IMR-90 (cell line): ENCODE measurements around the gene PRADC1. TPM values are rescaled to one million over a fixed set of nuclear protein-coding genes. Genes with fewer than 3 reads are reported as not detected.
A peak's percentile ranks its signal among the peaks of the same experiment; 100 is the strongest.

Source experiments
- ATAC-seq: fragments of 200-7000 bp; cut with Tn5 transposase; 2 replicates; pipeline ENCODE4 v1.9.1; 2020; ENCODE audit warnings: low read depth, mild to moderate bottlenecking, moderate library complexity
- BruUV-seq: library from RNA; stranded (reverse); fragments of 400-500 nt; replicated peaks from 2 replicates; lab custom pipeline; 2021; lab: Mats Ljungman, UMichigan
- CTCF ChIA-PET: fragments of 300-600 bp; formaldehyde crosslinking; extraction: SDS; loops from one replicate; lab custom pipeline; 2021; ENCODE audit warnings: antibody characterized with exemption; lab: Yijun Ruan, JAX
- POLR2A ChIA-PET: fragments of 300-600 bp; sonication (Branson Sonifier 250); formaldehyde crosslinking; loops from one replicate; lab custom pipeline; 2022; ENCODE audit warnings: antibody characterized with exemption; ENCODE audit not compliant: unreplicated experiment; lab: Charles Lee
- DNase-seq: peaks from one replicate; pipeline ENCODE4 v3.0.0; 2013
- H2AFZ ChIP-seq: replicated peaks from 2 replicates; pipeline ENCODE3; 2013; ENCODE audit warnings: low read length, mild to moderate bottlenecking; ENCODE audit not compliant: poor library complexity
- H2AK5ac ChIP-seq: 2 replicates; pipeline ENCODE4 v1.6.1; 2013; ENCODE audit warnings: low read depth, low read length, inconsistent platforms
- H2AK9ac ChIP-seq: replicated peaks from 2 replicates; pipeline ENCODE3; 2013; ENCODE audit warnings: mild to moderate bottlenecking, low read depth, low read length, moderate library complexity; ENCODE audit not compliant: poor library complexity
- H2BK120ac ChIP-seq: 2 replicates; pipeline ENCODE4 v1.6.1; 2013; ENCODE audit warnings: low read depth, low read length, inconsistent platforms
- H2BK15ac ChIP-seq: 3 replicates; pipeline ENCODE4 v1.6.1; 2013; ENCODE audit warnings: low read depth, low read length, inconsistent platforms
- H2BK20ac ChIP-seq: 2 replicates; pipeline ENCODE4 v1.6.1; 2013; ENCODE audit warnings: low read depth, mild to moderate bottlenecking, inconsistent platforms, low read length, moderate library complexity
- H2BK5ac ChIP-seq: 2 replicates; pipeline ENCODE4 v1.6.1; 2013; ENCODE audit warnings: mild to moderate bottlenecking, low read depth, low read length, inconsistent platforms; ENCODE audit not compliant: poor library complexity, severe bottlenecking
- H3K14ac ChIP-seq: replicated peaks from 2 replicates; pipeline ENCODE4 v1.6.1; 2013; ENCODE audit warnings: low read depth, low read length, inconsistent platforms
- H3K18ac ChIP-seq: 2 replicates; pipeline ENCODE4 v1.6.1; 2013; ENCODE audit warnings: low read depth, low read length, control low read depth
- H3K23ac ChIP-seq: 2 replicates; pipeline ENCODE4 v1.6.1; 2013; ENCODE audit warnings: low read depth, low read length, inconsistent platforms
- H3K27ac ChIP-seq: 2 replicates; pipeline ENCODE4 v1.5.1; 2013; ENCODE audit warnings: mild to moderate bottlenecking, control low read depth, low read length; ENCODE audit not compliant: insufficient read depth
- H3K27me3 ChIP-seq: 2 replicates; pipeline ENCODE4 v1.6.1; 2013; ENCODE audit warnings: low read length; ENCODE audit not compliant: control insufficient read depth, insufficient read depth
- H3K36me3 ChIP-seq: 2 replicates; pipeline ENCODE4 v1.6.1; 2013; ENCODE audit warnings: low read length, mixed read lengths; ENCODE audit not compliant: control insufficient read depth, insufficient read depth
- H3K4ac ChIP-seq: 2 replicates; pipeline ENCODE4 v1.6.1; 2013; ENCODE audit warnings: low read depth, low read length, inconsistent platforms
- H3K4me1 ChIP-seq: 2 replicates; pipeline ENCODE4 v1.6.1; 2013; ENCODE audit warnings: low read length, mixed read lengths; ENCODE audit not compliant: control insufficient read depth, insufficient read depth
- H3K4me2 ChIP-seq: 2 replicates; pipeline ENCODE4 v1.6.1; 2013; ENCODE audit warnings: low read depth, mild to moderate bottlenecking, control low read depth, low read length, moderate library complexity
- H3K4me3 ChIP-seq: 2 replicates; pipeline ENCODE4 v1.5.1; 2013; ENCODE audit warnings: low read depth, mild to moderate bottlenecking, control low read depth, low read length, moderate library complexity; ENCODE audit not compliant: insufficient read depth
- H3K56ac ChIP-seq: 2 replicates; pipeline ENCODE4 v1.6.1; 2013; ENCODE audit warnings: low read length, inconsistent platforms; ENCODE audit not compliant: insufficient read depth; ENCODE audit errors: extremely low read depth
- H3K79me1 ChIP-seq, 2 experiments: 2 replicates each; pipeline ENCODE4 v1.6.1; 2013; ENCODE audit warnings: low read length in 2 of 2, inconsistent platforms in 1 of 2, low read depth in 1 of 2
- H3K9ac ChIP-seq: 2 replicates; pipeline ENCODE4 v1.6.1; 2013; ENCODE audit warnings: low read depth, low read length, control low read depth
- H3K9me1 ChIP-seq: 2 replicates; pipeline ENCODE4 v1.6.1; 2013; ENCODE audit warnings: low read length, inconsistent platforms; ENCODE audit not compliant: insufficient read depth
- H3K9me3 ChIP-seq: 2 replicates; pipeline ENCODE4 v1.6.1; 2013; ENCODE audit warnings: low read length; ENCODE audit not compliant: control insufficient read depth, insufficient read depth
- H4K20me1 ChIP-seq: 2 replicates; pipeline ENCODE4 v1.6.1; 2013; ENCODE audit warnings: low read length, inconsistent platforms; ENCODE audit not compliant: insufficient read depth
- H4K5ac ChIP-seq: 2 replicates; pipeline ENCODE4 v1.6.1; 2013; ENCODE audit warnings: mild to moderate bottlenecking, low read depth, low read length, control low read depth
- H4K8ac ChIP-seq, 2 experiments: 2 replicates each; pipeline ENCODE4 v1.6.1; 2013; ENCODE audit warnings: low read depth in 2 of 2, low read length in 2 of 2, control low read depth in 1 of 2, inconsistent platforms in 1 of 2
- H4K91ac ChIP-seq: 2 replicates; pipeline ENCODE4 v1.6.1; 2013; ENCODE audit warnings: low read depth, low read length, inconsistent platforms; ENCODE audit not compliant: insufficient read depth
- BHLHE40 ChIP-seq: fragments of 150-350 bp; IDR thresholded peaks from 2 replicates; pipeline ENCODE4 v1.6.1; 2016; ENCODE audit warnings: mild to moderate bottlenecking, low read depth, low read length
- CEBPB ChIP-seq: IDR thresholded peaks from 2 replicates; pipeline ENCODE4 v1.6.1; 2012; ENCODE audit warnings: low read depth, low read length, improper control_type of control experiment
- CHD1 ChIP-seq: IDR thresholded peaks from 2 replicates; pipeline ENCODE4 v1.6.1; 2012; ENCODE audit warnings: low read depth, low read length, improper control_type of control experiment
- ELK1 ChIP-seq: fragments of 150-350 bp; IDR thresholded peaks from 2 replicates; pipeline ENCODE4 v1.6.1; 2016; ENCODE audit warnings: low read depth, mild to moderate bottlenecking, low read length, moderate library complexity, borderline replicate concordance
- FOS ChIP-seq: fragments of 150-350 bp; IDR thresholded peaks from 2 replicates; pipeline ENCODE4 v1.6.1; 2016; ENCODE audit warnings: low read depth, low read length
- MAFK ChIP-seq: IDR thresholded peaks from 2 replicates; pipeline ENCODE4 v1.6.1; 2012; ENCODE audit warnings: low read depth, low read length, improper control_type of control experiment
- MAZ ChIP-seq: IDR thresholded peaks from 2 replicates; pipeline ENCODE4 v1.6.1; 2012; ENCODE audit warnings: low read depth, mild to moderate bottlenecking, low read length, improper control_type of control experiment, moderate library complexity, borderline replicate concordance
- MXI1 ChIP-seq: IDR thresholded peaks from 2 replicates; pipeline ENCODE4 v1.6.1; 2012; ENCODE audit warnings: low read depth, mild to moderate bottlenecking, low read length, moderate library complexity, borderline replicate concordance
- NFE2L2 ChIP-seq: fragments of 150-350 bp; IDR thresholded peaks from 2 replicates; pipeline ENCODE4 v1.6.1; 2016; ENCODE audit warnings: low read depth, mild to moderate bottlenecking, low read length
- POLR2A ChIP-seq: IDR thresholded peaks from 2 replicates; pipeline ENCODE4 v1.6.1; 2012; ENCODE audit warnings: mild to moderate bottlenecking, low read depth, low read length
- RAD21 ChIP-seq: IDR thresholded peaks from 2 replicates; pipeline ENCODE4 v1.6.1; 2012; ENCODE audit warnings: low read length, improper control_type of control experiment
- RCOR1 ChIP-seq: IDR thresholded peaks from 2 replicates; pipeline ENCODE4 v1.6.1; 2012; ENCODE audit warnings: mild to moderate bottlenecking, low read length, improper control_type of control experiment; ENCODE audit not compliant: insufficient replicate concordance
- RFX5 ChIP-seq: IDR thresholded peaks from 2 replicates; pipeline ENCODE4 v1.8.0; 2012; ENCODE audit warnings: low read depth, mild to moderate bottlenecking, low read length, moderate library complexity
- SMC3 ChIP-seq: fragments of 150-350 bp; IDR thresholded peaks from 2 replicates; pipeline ENCODE4 v1.6.1; 2016; ENCODE audit warnings: low read depth, mild to moderate bottlenecking, antibody characterized with exemption, low read length, moderate library complexity
- WGBS, 2 experiments: methylation state at CpG; one replicate each; pipeline versions ENCODE4 v1.1.5 to v1.1.7; 2013; ENCODE audit warnings: missing lambda C conversion rate in 2 of 2; ENCODE audit not compliant: insufficient read length in 1 of 2; ENCODE audit errors: extremely low coverage in 2 of 2; 5-methylcytosine and 5-hydroxymethylcytosine counted together
- dilution Hi-C: fragments of 300-500 bp; cut with HindIII; formaldehyde crosslinking; loops from one replicate; pipeline ENCODE4 v1.14.3; 2018; ENCODE audit warnings: low sequenced_read_pairs; ENCODE audit not compliant: unreplicated experiment
- in situ Hi-C: fragments of 300-500 bp; cut with MboI; formaldehyde crosslinking; loops from 3 replicates; pipeline ENCODE4 v1.14.3; 2019; ENCODE audit warnings: low sequenced_read_pairs, inconsistent platforms, mixed read lengths
- intact Hi-C: fragments of 100-400 bp; cut with micrococcal nuclease; formaldehyde crosslinking; loops from 2 replicates; pipeline ENCODE4 v1.10.0; 2022
- polyA plus RNA-seq, 3 experiments: library from polyadenylated mRNA; depleted of rRNA; stranded (reverse); fragments of >200 nt; gene quantifications; 2 replicates each; pipeline ENCODE4 v1.2.3, GENCODE V29; 2012; ENCODE audit warnings: low replicate concordance in 1 of 3
- total RNA-seq: library from RNA; depleted of rRNA; stranded (reverse); fragments of >200 nt; gene quantifications from 2 replicates; pipeline ENCODE4 v1.2.3, GENCODE V29; 2012
- TF ChIP-seq, protein P1 (sequence below): fragments of 150-350 bp; IDR thresholded peaks from 2 replicates; pipeline ENCODE4 v1.6.1; 2017; ENCODE audit warnings: mild to moderate bottlenecking, antibody characterized with exemption, low read length, low read depth
- TF ChIP-seq, protein P2 (sequence below): conservative IDR thresholded peaks from 2 replicates; pipeline ENCODE4 v1.5.1; 2012; ENCODE audit warnings: mild to moderate bottlenecking, low read depth, low read length, improper control_type of control experiment

The PRADC1 gene
- total and polyA plus RNA-seq, 2 of the 4 experiments (the other 2 are of a cell fraction), result 13.1 to 18.4 TPM

GRCh38 chr2:73279852-73280251 is 46.8 kb upstream of the PRADC1 start:
- H2AFZ ChIP-seq, result no peak overlapping the region
- H4K8ac ChIP-seq, result no peak overlapping the region
- H2BK120ac ChIP-seq, result no peak overlapping the region
- H2BK15ac ChIP-seq, result no peak overlapping the region
- no CpG with 5 or more reads among the region's 9 CpGs for WGBS, 2 experiments
- no peak overlapping the region for H2BK5ac ChIP-seq
- in situ Hi-C loops, result no loop called here
- H3K56ac ChIP-seq, result no peak overlapping the region
- H3K4me3 ChIP-seq, result no peak overlapping the region
- H3K79me1 ChIP-seq, result peaks cover 0 to 9% of the 10 kb centered on the region in 2 experiments; a peak in 2 of 4 replicates
- no peak overlapping the region for H2AK5ac ChIP-seq
- TF ChIP-seq MAZ (no peak), CHD1 (no peak), MXI1 (no peak), SMC3 (no peak), POLR2A (no peak), MAFK (no peak), FOS (no peak), RFX5 (no peak), RCOR1 (no peak), RAD21 (no peak), ELK1 (no peak), BHLHE40 (no peak), NFE2L2 (no peak), CEBPB (no peak)
- TF ChIP-seq, protein P1, sequence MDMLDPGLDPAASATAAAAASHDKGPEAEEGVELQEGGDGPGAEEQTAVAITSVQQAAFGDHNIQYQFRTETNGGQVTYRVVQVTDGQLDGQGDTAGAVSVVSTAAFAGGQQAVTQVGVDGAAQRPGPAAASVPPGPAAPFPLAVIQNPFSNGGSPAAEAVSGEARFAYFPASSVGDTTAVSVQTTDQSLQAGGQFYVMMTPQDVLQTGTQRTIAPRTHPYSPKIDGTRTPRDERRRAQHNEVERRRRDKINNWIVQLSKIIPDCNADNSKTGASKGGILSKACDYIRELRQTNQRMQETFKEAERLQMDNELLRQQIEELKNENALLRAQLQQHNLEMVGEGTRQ, result no peak
- TF ChIP-seq, protein P2, sequence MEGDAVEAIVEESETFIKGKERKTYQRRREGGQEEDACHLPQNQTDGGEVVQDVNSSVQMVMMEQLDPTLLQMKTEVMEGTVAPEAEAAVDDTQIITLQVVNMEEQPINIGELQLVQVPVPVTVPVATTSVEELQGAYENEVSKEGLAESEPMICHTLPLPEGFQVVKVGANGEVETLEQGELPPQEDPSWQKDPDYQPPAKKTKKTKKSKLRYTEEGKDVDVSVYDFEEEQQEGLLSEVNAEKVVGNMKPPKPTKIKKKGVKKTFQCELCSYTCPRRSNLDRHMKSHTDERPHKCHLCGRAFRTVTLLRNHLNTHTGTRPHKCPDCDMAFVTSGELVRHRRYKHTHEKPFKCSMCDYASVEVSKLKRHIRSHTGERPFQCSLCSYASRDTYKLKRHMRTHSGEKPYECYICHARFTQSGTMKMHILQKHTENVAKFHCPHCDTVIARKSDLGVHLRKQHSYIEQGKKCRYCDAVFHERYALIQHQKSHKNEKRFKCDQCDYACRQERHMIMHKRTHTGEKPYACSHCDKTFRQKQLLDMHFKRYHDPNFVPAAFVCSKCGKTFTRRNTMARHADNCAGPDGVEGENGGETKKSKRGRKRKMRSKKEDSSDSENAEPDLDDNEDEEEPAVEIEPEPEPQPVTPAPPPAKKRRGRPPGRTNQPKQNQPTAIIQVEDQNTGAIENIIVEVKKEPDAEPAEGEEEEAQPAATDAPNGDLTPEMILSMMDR, result no peak
- no peaks in the 10 kb centered on the region for H3K9me1 ChIP-seq
- no peak overlapping the region for H3K9ac ChIP-seq
- H3K4me2 ChIP-seq, result no peak overlapping the region
- no peak overlapping the region for H3K14ac ChIP-seq
- H3K18ac ChIP-seq, result no peak overlapping the region
- ChIA-PET CTCF (no interaction called here), POLR2A (no interaction called here)
- H3K4ac ChIP-seq, result no peak overlapping the region
- dilution Hi-C loops, result no loop called here
- ATAC-seq (no peak), DNase-seq (peak; percentile 10)
- H3K27ac ChIP-seq, result no peak overlapping the region
- H3K36me3 ChIP-seq, result peaks cover 3% of the 10 kb centered on the region; the same call in 1 of the 2 replicates
- H2AK9ac ChIP-seq, result no peak overlapping the region
- no peak overlapping the region for H4K5ac ChIP-seq
- 0 out of 2 replicates have a peak, but pooled peaks cover 1% of the 10 kb centered on the region for H3K27me3 ChIP-seq
- H2BK20ac ChIP-seq, result no peak overlapping the region
- H3K23ac ChIP-seq, result no peak overlapping the region
- no peaks in the 10 kb centered on the region for H4K20me1 ChIP-seq
- H4K91ac ChIP-seq, result no peak overlapping the region
- no TSS peak for BruUV-seq
- H3K9me3 ChIP-seq, result no peaks in the 10 kb centered on the region
- intact Hi-C loops, result no loop called here
- peaks cover 3% of the 10 kb centered on the region; the same call in 1 of the 2 replicates for H3K4me1 ChIP-seq
